GM21367 (cell line): ENCODE data around the gene ALG9.

Source experiments
- ATAC-seq: cut with Tn5 transposase; IDR thresholded peaks from one replicate; pipeline ENCODE4 v1.9.1; 2021; ENCODE audit not compliant: unreplicated experiment

Gene ALG9, protein sequence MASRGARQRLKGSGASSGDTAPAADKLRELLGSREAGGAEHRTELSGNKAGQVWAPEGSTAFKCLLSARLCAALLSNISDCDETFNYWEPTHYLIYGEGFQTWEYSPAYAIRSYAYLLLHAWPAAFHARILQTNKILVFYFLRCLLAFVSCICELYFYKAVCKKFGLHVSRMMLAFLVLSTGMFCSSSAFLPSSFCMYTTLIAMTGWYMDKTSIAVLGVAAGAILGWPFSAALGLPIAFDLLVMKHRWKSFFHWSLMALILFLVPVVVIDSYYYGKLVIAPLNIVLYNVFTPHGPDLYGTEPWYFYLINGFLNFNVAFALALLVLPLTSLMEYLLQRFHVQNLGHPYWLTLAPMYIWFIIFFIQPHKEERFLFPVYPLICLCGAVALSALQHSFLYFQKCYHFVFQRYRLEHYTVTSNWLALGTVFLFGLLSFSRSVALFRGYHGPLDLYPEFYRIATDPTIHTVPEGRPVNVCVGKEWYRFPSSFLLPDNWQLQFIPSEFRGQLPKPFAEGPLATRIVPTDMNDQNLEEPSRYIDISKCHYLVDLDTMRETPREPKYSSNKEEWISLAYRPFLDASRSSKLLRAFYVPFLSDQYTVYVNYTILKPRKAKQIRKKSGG

DNA sequence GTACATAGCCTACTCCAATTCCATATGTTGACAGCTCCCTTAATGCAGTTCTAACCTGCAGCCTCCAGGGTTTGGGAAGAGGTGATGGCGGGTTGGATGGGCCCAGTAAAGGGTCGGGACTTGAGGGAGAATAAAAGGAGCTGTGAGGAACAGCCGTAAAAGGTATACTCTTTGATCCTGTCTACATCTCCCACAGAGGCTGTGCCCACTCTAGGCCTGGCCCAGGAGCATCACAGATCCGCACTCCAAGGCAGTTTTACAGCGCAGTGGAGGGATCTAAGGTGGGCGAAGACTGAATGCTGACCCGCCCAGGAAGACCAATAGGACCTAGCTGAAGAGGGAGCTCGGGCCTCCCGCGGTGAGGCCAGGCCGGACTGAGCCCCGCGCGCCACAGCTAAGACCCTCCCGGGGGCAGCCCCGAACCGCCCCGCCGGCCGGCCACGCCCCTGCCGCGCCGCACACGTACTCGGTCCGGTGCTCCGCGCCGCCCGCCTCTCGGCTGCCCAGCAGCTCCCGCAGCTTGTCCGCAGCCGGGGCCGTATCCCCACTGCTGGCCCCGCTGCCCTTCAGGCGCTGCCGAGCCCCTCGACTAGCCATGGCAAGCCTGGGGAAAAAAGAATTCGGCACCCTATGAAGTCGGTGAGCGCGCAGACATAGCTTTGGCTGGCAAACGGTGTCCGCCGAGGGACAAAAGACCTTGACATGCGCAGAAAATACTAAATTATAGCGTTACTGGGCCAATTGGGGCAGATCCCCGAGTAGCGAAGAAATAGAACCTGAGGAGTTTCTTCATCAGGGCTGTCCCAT, at the start of gene ALG9:
ALG9 (minus strand) TSS at position 696 of the 807 bp plus-strand sequence; CDS start at position 597, 99 bp downstream.
- peak; percentile 78 for ATAC-seq

DNA sequence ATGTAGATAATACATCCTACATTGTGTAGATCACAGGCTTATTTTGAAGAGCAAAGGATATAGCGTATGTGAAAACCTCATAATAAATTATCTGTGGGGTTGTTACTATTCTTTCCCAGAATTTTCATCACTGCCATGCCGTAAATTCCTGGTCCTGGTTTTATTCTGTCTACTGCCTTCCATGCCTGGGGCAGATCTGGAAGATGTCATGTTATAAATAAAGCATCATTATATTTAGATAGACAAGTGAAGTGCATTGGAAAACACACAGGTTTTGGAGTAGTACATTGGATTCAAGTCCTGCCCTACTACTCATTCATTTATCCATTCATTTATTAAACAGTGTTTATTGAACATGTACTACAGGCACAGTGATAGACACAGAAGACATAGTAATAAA, 49.5 kb upstream of the ALG9 start:
- ATAC-seq: no peak

GRCh38 chr11:111918390-111919256, 47.2 kb upstream of the ALG9 start, which contains the start of gene C11orf52:
C11orf52 (plus strand) TSS chr11:111918913; CDS start chr11:111918973, 60 bp downstream.
- no peak for ATAC-seq

DNA sequence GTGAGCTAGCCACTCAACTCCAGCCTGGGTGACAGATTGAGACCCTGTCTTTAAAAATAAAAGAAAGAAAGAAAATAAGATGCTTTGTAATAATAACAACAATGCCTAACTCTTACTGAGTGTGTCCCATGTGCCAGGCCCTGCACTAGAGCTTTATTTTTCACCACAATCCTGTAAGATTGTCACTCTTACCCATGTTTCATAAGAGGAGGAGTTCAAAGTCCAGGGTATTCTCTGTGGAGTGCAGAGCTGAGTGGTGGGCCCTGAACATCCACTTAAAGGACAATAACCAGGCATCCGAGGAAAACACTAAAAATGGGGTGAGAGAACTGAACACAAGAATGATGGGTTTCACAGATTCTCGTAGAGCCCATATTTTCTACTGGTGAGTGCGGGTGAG, 46.4 kb upstream of the ALG9 start:
- no peak for ATAC-seq

GRCh38 chr11:111917312-111917711, 45.9 kb upstream of the ALG9 start:
- ATAC-seq: no peak

DNA sequence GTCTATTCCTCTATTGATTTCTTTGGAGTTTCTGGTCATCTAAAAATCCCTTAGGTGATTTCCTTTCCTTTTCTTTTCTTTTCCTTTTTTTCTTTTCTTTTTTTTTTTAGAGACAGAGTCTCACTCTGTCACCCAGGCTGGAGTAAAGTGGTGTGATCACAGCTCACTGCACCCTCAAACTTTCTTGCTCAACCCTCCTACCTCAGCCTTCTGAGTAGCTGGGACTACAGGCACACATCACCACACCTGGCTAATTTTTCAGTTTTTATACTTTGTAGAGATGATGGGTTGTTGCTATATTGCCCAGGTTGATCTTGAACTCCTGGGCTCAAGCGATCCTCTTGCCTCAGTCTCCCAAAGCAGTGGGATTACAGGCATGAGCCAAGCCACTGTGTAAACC, 45.4 kb upstream of the ALG9 start:
- no peak for ATAC-seq

GRCh38 chr11:111913997-111914396, 42.6 kb upstream of the ALG9 start:
- ATAC-seq: no peak

DNA sequence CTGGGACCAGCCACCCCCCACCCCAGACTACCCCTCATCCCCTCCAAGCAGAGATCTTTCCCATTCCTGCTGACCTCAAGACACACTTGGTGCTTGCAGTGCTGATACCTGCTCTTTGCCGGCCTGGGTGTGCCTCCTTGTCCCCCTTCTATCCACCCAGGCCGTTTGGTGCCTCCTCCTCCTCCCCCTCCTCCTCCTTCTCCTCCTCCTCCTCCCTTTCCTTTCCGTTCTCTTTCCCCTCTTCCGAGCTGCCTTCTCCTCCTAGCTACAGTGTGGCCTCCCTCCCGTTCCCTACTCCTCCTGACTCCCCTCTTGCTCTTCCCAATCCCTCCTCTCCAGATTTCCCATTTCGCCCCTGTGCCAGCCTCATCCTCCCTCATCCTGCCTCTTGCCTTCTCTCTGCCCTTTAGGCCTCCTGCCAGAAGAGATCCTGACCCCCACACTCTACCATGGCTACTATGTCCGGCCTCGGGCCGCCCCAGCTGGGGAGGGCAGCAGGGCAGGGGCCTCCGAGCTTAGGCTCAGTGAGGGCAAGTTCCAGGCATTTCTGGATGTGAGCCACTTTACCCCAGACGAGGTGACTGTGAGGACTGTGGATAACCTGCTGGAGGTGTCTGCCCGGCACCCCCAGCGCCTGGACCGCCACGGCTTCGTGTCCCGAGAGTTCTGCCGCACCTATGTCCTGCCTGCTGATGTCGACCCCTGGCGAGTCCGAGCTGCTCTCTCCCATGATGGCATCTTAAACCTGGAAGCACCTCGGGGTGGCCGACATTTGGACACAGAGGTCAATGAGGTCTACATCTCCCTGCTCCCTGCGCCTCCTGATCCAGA, 41.9 kb upstream of the ALG9 start:
- ATAC-seq: no peak

GRCh38 chr11:111912535-111912934, 41.2 kb upstream of the ALG9 start, which contains the start of gene HSPB2:
HSPB2 (plus strand) TSS chr11:111912734; CDS start chr11:111912830, 96 bp downstream.
- ATAC-seq: no peak

- no peak for ATAC-seq
Observed at GRCh38 chr11:111911563-111912401, 40.4 kb upstream of the ALG9 start, which contains the start of gene CRYAB. CRYAB (minus strand) TSS chr11:111911770; CDS start chr11:111911724, 46 bp downstream.

- ATAC-seq: no peak
Observed at GRCh38 chr11:111910676-111911562, 39.5 kb upstream of the ALG9 start.

- no peak for ATAC-seq
Observed at GRCh38 chr11:111909378-111909777, 38.0 kb upstream of the ALG9 start.

DNA sequence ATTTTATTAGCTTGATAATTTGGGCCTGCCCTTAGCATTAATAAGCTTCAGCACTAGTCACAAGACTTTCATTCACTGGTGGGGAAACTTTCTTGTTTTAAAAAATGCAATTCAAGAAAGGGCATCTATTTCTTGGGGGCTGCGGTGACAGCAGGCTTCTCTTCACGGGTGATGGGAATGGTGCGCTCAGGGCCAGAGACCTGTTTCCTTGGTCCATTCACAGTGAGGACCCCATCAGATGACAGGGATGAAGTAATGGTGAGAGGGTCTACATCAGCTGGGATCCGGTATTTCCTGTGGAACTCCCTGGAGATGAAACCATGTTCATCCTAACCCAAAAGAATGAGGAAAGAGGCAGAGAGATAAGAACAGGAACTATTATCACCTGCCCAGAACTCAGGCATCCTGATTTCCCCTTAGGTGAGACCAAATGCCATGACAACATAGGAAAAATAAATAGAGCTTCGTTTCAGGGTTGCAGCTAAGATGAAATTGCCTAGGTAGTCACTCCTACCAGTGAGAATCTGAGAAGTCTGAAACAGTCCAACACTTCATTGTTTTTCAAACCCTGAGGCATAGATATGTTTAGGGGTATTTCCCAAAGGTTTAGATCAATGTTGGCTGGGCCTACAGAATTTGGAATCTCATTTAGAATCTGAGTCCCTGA, 37.4 kb upstream of the ALG9 start:
- ATAC-seq: no peak

GRCh38 chr11:111906680-111907079, 35.3 kb upstream of the ALG9 start:
- no peak for ATAC-seq

GRCh38 chr11:111905411-111905810, 34.0 kb upstream of the ALG9 start:
- no peak for ATAC-seq

DNA sequence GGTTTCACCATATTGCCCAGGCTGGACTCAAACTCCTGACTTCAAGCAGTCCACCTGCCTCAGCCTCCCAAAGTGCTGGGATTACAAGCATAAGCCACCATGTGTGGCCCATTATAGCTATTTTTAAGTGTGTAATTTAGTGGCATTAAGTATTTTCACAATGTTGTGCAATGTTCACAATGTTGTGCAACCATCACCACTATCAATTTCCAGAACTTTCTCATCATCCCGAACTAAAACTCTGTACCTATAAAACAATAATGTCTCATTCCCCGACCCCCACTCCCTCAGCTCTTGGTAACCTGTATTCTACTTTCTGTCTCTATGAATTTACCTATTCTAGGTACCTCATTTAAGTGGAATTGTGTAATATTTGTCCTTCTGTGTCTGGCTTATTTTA, 15.5 kb upstream of the ALG9 start:
- no peak for ATAC-seq

DNA sequence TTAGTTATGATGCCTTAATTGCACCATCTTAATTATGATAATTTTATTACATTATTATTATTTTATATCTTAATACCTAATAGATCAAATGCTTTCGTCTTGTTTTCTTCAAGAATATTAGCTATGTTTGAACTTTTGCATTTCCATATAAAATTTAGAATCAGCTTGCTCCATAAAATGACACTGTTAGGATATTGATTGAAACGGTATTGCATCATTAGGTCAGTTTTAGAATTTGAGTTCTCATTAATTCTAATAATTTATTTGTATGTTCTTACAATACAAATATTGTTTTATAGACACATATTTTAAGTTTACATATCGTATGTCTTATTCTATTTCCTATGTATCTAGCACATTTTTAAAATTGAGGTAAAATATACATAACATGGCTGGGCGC, 14.7 kb upstream of the ALG9 start:
- ATAC-seq: no peak
